SW480 (cell line): ENCODE results near the gene MGAT4D.
"Not testable (repeated sequence)": the region's sequence is repeated elsewhere in the genome, so short reads cannot be mapped to it uniquely, and the experiment has no call there.

Experiments used
- DNase-seq: peaks from one replicate; pipeline ENCODE4 v3.0.0-alpha.2; 2016; ENCODE audit warnings: low spot score

MGAT4D gene

GRCh38 chr4:140439644-140440142 lies 58.4 kb downstream of the MGAT4D start:
- DNase-seq, result no peak

- peak; percentile 73 for DNase-seq
Observed at GRCh38 chr4:140427919-140428471, 70.1 kb downstream of the MGAT4D start.

- DNase-seq, result peak; percentile 71
Observed at GRCh38 chr4:140427106-140427918, 70.8 kb downstream of the MGAT4D start, which contains the start of gene CLGN. Gene CLGN (minus strand): TSS chr4:140427648. CDS start chr4:140413078, 14,570 bp downstream.

- no peak for DNase-seq
Observed at GRCh38 chr4:140426610-140427105, 71.4 kb downstream of the MGAT4D start.

- DNase-seq, result no peak
Observed at GRCh38 chr4:140423106-140423505, 75.0 kb downstream of the MGAT4D start.

- DNase-seq, result not testable (repeated sequence)
Observed at GRCh38 chr4:140413130-140413969, 84.7 kb downstream of the MGAT4D start.

- no peak for DNase-seq
Observed at GRCh38 chr4:140408974-140409373, 89.1 kb downstream of the MGAT4D start.

GRCh38 chr4:140406292-140406691 lies 91.8 kb downstream of the MGAT4D start:
- DNase-seq, result no peak

- no peak for DNase-seq
Observed at GRCh38 chr4:140400111-140400510, 98.0 kb downstream of the MGAT4D start.

- DNase-seq, result no peak
Observed at GRCh38 chr4:140395668-140396067, 102.4 kb downstream of the MGAT4D start.
